Measurements from ENCODE around the gene ZNF184.

Gene ZNF184

DNA sequence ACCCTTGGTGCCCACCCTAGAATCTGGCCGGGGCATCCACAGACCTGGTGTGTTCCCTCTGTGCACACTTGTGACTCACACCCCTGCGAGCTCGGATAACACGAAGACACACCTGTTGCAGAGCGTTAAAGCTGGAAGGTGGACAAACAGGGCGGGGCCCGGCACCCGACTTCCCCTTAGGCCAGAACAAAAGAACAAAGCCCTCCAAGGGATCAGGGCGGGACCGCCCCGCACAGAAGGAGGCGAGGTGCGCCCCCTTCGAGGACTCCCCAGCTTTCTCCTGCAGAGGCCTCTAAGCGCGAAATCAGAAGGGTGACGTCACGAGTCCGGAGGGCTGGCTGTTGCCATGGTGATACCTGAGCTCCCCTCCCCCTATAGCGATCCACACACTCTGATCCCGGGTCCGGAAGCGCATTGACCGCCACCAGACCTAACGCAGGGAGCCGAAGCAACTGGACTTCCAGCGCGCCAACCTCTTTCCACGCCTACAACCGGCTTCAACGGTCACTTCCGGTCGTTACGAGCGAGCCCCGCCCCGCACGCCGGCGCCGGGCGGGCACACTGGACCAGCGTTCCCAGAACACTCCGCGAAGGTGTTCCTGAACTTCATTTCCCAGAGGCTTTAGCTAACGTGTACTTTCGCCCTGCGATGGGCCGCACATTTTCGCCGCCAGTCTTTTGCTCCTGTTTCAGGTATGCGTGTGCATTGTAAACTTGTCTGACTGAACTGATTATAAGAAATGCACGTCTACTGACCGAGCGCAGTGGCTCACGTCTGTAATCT, at the start of gene ZNF184:
TSS of gene ZNF184 (minus strand) at position 489 of the 784 bp plus-strand sequence. CDS start 811 bp downstream, outside the sequence.
- DNase-seq, result peak; percentile 63

DNA sequence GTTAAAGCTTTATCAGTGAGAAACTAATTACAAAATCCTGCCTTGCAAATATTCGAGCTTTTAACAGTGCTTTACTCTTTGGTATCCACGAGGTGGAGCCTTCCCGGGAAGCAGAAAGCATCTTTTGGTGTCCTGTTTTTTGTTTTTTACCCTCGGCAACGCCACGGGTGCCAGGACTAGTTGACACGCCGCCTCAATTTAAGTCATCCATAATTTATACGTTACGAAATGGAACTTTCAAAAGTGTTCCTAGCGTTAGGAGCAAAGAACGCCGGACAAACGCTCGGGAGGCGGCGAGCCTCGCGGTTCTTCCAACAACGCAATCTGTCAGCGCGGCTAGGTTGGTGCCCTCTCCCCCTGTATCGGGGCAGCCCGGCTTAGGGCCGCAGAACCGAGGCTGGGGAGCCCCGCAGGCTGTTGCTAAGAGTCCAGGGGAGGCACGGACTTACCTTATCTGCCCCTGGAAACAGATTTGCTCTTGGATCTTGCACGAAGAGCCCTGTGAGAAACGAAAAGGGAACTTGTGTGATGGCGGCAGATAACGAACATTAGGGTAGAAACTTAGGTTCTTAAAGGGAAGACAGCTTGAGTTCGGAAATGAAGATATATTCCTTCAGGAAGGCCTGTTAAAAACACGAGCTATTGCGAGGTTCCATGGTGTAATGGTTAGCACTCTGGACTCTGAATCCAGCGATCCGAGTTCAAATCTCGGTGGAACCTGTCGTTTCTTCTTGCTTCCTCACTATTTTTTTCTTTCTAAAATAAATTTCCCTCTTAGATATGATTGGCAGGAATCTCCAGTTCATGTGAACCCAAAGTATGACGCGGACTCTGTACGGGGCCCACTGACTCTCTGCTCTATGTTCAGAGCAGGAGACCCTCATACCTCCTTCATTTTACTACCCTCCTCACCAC, 46.2 kb upstream of the ZNF184 start:
- DNase-seq, result no peak

DNA sequence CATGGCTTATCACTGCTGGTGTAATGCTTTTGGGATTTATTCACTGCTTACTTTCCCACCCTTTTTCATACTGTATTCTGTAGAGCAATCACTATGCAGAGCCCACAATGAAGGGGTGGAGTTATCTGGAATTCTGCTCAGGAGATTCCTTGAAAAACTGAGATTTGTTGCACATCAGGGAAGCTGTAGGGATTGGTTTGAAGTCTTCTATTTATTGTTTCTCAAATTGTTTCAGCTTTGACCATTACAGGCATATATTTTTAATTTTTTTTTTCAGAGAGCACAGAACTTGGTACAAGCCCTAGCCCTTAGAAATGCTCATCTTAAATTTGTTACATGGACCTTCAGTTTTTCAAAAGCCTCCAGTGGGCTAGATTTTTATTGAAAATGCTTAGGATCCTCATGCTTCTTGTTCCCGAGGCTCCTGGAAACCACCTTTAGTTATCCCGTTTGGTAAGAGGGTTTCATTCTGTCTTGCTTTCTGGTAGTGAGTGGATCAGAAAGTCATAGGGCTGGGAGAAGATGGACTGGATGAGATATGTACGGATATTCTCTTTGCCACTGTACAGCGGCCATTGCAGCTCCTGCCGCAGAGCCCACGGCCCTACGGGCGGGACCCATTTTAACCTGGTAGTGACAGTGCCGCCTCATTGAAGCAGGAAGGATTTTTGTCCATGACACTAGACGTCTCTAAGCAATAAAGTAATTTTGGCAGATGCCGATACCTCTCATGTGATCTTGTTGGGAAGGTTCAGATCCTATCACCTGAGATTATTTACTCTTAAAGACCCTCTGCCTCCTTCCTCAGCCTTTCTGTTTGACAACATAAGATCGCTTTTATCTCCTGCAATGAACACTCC, 45.3 kb upstream of the ZNF184 start:
- no peak for DNase-seq

DNA sequence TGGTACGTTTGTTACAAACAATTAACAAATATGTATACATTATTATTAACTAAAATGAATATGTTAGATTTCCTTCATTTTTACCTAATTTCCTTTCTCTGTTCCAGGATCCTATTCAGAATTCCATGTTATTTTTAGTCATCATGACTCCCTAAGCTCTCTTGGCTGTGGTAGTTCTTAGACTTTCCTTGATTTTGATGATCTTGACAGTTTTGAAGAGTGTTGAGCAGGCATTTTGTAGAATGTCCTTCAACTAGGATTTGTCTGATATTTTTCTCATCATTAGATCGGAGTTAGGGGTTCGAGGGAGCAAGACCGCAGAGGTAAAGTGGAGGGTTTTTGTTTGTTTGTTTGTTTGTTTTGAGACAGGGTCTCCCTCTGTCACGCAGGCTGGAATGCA, 44.3 kb upstream of the ZNF184 start:
- no peak for DNase-seq

- DNase-seq, result no peak
These were observed 42.1 kb upstream of the ZNF184 start for GRCh38 chr6:27514906-27515495.

DNA sequence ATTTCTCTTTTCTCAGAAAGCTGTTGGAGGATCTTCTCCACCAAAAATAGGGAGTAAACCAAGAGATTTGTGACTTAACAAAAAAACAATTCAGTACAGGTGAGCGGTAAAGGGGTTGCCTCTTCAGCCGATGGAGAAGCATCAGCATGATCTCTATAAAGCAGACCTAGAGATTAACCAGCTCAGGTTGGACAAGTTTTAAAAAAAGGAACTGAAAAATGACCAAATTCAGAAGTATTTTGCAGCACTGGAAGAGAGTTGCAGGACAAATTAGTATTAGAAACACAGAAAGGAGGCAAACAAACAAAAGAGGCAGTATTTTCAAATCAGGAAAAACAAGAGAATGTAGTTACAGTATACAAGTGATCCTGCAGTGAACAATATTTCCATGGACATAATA, 39.6 kb upstream of the ZNF184 start:
- no peak for DNase-seq

DNA sequence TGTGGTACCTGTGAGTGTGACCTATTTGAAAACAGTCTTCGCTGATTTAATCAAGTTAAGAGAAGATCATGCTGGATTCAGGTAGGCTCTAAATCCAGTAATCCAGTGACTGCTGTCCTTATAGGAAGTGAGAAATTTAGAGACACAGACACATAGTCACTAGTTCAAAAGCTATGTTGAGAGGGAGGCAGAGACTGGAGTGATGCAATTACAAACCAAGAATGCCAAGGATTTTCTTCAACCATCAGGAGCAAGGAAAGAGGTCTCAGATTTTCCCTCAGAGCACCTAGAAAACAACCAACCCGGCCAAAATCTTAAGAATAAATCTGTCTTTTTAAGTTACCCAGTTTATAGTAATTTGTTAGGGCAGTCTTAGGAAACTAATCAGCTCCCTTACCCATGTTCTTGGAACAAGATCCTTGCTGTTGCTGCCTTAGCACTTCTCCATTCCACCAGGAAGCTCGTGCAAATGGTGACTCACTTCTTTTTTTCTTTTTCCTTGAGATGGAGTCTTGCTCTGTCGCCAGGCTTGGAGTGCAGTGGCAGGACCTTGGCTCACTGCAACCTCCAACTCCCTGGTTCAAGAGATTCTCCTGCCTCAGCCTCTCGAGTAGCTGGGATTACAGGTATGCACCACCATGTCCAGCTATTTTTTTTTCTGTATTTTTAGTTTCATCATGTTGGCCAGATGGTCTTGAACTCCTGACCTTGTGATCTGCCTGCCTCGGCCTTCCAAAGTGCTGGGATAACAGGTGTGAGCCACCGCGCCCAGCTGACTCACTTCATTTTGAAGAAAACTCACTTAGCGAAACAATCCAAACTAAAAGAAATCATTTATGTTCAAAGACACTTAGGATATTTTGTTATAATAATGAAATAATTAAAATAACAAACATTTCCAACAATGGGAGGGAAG, 34.4 kb upstream of the ZNF184 start:
- no peak for DNase-seq

DNA sequence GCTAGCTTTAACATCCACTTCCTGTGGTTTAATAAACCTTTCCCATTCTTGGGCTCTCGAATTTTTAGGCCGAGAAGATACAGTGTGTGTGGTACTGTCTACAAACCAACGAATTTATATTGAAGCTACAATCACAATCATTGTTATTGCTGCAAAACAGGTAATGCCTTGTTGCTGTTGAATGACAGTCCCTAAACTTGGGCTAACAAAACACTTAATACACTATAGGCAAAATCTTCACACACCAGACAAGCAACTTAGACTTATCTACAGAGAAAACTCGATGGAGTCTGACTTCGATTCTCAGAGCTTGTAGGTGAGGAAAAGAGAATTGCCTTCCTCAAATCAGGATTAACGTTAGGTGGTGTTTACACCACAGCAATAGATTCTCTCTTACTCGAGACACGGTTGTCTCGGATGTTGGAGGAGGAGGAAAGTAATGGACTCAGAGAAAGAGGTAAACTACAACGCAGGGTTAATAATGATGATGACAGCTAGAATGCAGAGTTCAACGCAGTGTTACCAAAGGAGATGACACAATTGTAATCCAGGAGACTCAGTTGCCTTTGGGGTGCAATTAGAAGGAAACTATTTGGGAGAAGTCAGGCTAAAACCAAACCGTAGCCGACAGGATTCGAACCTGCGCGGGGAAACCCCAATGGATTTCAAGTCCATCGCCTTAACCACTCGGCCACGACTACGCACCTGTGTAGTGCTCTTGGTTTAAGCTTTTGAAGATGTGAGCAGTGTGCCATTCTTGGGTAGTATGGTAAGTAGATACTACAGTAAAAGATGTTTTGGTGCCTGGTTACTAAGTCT, 32.5 kb upstream of the ZNF184 start:
- no peak for DNase-seq

DNA sequence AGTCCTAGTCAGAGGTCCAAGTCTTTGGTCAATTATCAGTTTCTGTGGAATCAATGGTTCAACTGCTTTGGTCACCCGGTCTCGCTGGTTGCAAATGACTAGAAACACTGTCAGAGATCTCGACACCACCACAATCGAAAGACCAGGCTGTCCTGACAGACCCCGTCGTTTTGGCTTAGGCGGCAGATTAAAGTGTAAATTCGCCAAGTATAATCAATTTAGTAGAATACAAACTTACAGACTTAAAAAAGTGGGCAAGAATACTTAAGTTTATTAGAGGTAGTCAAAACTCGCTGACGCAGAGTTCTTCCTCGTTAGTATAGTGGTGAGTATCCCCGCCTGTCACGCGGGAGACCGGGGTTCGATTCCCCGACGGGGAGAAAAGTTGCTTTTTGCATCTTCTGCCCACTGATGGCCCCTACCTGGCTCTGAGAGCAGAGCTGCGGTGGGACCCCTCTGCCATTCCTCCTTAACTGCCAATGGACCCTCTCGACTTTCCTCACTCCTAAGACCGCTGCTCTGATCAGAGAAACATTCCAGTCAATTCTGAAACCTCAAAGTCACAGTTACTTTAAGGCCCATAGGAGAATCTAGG, 30.6 kb upstream of the ZNF184 start:
- no peak for DNase-seq

DNA sequence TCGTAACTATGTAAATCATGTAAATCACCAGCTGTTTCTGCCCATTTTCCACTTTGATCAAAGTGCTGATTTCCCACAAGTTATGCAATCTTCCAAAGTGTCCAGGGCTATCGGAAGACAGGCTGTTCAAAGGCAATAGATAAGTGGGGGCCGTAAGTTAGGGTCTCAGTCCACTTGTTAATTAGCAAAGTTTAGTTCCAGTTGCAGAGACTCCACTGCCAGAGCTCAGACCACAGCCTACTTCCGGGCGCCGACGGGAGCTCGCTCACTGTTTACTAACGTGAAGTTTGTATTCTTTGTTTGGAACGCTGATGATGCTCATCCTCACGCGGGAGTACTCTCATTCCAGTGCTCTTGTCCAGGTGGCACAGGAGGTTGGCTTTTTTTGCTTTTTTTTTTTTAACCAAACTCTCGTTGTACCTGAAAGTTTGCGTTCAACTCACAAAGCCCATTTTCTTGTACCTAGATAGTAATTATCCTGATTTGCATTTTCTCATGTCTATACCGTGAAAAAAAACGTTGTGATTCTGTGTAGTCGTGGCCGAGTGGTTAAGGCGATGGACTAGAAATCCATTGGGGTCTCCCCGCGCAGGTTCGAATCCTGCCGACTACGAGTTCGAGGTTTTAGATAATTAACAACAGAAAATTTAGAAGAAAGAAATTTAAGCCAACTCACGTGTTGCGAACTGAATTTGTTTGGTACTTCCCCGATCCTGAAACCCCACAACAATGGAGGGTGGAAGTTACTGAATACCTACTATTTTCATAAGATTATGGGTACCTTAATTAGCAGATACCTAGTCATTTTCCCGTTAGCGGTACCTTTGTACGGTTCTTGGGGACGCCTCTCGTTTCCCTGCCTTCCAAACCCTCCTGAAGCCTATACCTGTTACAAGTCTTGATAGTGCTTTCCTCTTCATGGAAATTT, 29.9 kb upstream of the ZNF184 start:
- no peak for DNase-seq

DNA sequence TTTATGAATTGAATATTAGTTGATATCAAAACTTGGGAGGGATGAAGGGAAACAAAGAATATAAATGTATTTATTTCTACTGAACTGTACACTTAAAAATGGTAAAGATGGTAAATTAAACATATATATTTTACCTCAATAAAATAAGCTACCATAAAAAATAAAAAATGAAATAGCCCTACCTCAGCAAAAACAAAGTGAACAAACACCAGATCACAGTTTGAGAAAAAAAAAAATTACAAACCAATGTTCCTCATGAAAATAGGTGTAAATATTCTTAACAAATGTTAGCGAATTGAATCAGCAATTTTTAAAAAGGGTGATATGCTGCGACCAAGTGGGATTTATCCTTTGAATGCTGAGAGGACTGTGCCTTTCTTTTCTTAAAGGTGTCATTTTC, 28.3 kb upstream of the ZNF184 start:
- no peak for DNase-seq

DNA sequence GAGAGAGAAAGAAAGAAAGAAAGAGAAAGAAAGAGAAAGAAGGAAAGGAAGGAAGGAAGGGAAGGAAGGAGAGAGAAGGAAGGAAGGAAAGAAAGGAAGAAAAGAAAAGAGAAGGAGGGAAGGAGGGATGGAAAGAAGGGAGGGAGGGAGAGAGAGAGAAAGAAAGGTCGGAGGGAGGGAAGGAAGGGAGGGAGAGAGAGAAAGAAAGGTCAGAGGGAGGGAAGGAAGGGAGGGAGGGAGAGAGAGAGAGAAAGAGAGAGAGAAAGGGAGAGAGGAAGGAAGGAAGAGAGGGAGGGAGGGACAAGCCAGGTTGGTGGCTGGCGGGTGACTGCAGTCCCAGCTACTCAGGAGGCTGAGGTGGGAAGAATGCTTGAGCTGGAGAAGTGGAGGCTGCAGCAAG, 27.3 kb upstream of the ZNF184 start:
- no peak for DNase-seq

- DNase-seq, result no peak
These were observed 22.7 kb upstream of the ZNF184 start for GRCh38 chr6:27495386-27496135.

DNA sequence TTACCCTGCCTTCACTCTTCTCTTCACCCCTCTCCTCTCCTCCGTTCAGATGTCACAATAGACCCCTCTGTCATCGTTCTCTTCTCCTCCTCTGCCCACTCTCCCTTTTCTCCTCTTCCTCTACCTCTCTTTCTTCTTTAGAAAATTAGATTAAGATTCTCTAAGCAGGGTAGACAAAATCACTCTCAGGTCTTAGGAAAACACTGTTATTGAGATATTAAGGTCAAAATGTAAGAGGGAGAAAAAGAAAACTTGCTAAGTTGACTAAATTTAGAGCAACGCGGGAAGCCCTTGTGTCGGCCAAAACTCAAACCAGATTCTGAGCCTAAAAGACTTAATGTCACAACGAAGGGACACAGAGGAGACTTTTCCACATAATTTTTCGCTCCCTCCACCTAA, 22.1 kb upstream of the ZNF184 start:
- no peak for DNase-seq

- no peak for DNase-seq
These were observed 21.2 kb upstream of the ZNF184 start for GRCh38 chr6:27494103-27494502.

DNA sequence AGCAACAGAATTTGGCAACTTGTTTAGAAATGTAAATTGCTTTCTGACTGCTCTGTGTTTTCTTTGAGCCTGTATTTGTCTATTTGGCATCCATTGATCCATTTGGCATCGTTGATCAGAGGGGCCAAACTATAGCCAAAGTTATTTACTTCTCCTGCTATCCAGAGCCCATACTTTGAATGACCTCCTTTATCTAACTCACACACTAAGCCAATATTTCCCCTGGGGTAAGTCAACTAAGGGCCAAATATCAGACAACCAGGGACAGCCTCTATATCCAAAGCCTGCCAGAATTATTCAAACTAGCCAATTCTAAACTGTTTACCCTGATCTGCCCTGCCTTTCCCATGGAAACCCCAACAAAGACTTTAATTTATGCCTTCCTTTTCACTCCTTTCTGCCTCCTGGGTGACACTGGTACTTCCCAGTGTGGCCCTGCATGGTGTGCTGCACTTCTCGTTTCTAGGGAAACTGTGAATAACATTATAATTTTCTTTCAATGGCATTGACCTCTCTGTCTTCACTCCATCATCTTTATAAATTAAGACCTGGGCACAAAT, 19.8 kb upstream of the ZNF184 start:
- no peak for DNase-seq

DNA sequence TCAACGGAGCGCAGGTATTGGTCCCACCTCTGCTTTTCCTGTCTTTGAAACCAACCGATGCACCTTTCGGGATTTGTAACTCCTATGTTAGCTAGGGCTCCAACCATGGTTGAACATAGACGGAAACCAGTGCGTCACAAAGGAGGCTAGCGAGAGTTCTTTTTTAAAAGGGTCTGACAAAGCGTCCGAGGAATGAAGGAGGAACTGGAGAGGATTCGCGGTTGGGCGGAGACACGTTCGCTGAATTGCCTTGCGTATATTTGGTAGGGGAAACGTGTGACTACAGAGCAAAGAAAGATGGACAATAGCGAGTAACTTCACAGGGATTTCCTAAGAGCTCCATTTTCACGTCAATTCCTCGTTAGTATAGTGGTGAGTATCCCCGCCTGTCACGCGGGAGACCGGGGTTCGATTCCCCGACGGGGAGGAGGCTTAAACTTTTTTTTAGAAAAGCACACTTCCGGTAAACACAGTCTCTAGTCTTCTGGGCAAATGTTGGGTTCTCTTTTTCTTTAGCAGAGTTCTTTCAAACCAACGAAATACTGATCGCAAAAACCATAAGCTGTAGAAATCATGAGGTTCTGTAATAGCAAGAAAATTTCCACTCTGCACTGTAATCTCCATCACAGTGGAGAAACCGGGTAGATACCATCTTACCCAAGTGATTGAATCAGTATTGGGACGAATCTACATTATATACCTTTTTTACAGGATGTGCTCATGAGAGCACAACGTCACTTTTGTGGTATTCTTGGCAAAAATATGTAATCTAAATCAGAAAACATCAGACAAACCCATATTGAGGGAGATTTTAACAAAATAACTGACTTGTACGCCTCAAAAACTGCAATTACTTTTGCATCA, 6.6 kb upstream of the ZNF184 start:
- DNase-seq, result no peak

Measured in cortex of kidney (tissue), 1 donor.